ENCODE results near the gene PTPRM. TPM values are rescaled to one million over a fixed set of nuclear protein-coding genes. Genes with fewer than 3 reads are reported as not detected.

PTPRM gene
- total RNA-seq, 1 experiment from 2014 or later = 6.2 TPM

DNA sequence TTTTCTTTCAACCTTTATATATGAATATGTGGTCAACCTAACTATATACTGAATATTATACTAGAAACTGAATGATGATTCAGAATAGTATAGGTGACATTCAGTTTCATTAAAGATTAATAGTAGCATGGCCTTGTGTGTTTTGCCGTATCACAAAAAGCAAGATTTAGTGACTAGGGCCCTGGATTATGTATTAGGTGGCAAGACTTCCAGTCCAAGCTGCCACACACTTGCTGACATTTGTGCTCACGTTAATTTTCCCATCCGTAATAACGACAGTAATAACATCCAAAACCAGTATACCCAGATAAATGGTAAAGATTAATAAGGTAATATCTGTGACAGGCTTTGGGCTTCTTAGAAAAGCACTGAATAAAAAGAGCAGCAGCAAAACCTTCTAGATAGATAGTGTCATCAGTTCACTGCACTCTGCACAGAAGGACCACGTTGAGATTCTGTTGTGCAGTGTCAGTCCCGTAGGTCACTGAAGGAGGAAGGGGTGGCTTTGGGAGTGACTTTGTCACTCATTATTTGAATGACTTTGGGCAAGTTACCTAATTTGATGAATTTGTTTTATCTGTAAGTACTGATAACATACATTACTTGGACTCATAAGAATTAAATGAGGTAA lies 451.7 kb downstream of the PTPRM start:
- Histone ChIP-seq H3K4me2 (ENCODE audit: insufficient read depth, insufficient read length, low read length) (no peak overlapping the region), H3K27ac (ENCODE audit: insufficient read length, low read depth, low read length) (no peak overlapping the region), H2AK5ac (ENCODE audit: insufficient read length, low read length) (no peak overlapping the region), H2AFZ (ENCODE audit: low read length) (no peak overlapping the region), H3K4me1 (ENCODE audit: insufficient read depth, low read length) (no peaks in the 10 kb centered on the region; the same call in 1 of the 2 replicates), H2BK5ac (ENCODE audit: insufficient read length, low read length) (no peak overlapping the region), H4K5ac (ENCODE audit: insufficient read length, low read depth, low read length) (no peak overlapping the region), H3K9ac (ENCODE audit: extremely low read depth, insufficient read length, low read length) (no peak overlapping the region), H3K4ac (ENCODE audit: low read depth, low read length) (no peak overlapping the region), H2BK20ac (ENCODE audit: low read depth, low read length, poor library complexity, severe bottlenecking) (no peak overlapping the region), H3K9me3 (ENCODE audit: control insufficient read depth, low read depth, low read length) (no peaks in the 10 kb centered on the region), H2BK12ac (ENCODE audit: insufficient read length, low read depth, low read length) (no peak overlapping the region), H3K14ac (ENCODE audit: insufficient read depth, low read length) (no peak overlapping the region), H3T11ph (ENCODE audit: low read length) (no peak overlapping the region), H3K56ac (ENCODE audit: insufficient read length, low read depth, low read length) (no peak overlapping the region), H3K18ac (ENCODE audit: insufficient read length, low read depth, low read length) (no peak overlapping the region), H4K20me1 (ENCODE audit: control insufficient read depth, insufficient read depth, insufficient read length) (no peaks in the 10 kb centered on the region), H4K8ac (replicated peaks; ENCODE audit: insufficient read length, low read depth, low read length) (no peak overlapping the region), H4K91ac (ENCODE audit: insufficient read length, low read depth, low read length) (no peak overlapping the region), H3K23me2 (ENCODE audit: insufficient read length, low read depth, low read length, poor library complexity, severe bottlenecking) (no peaks in the 10 kb centered on the region), H3K27me3 (ENCODE audit: insufficient read depth, low read length) (no peaks in the 10 kb centered on the region), H3K23ac (ENCODE audit: insufficient read length, low read depth, low read length) (no peak overlapping the region), H3K79me1 (ENCODE audit: insufficient read depth, low read depth, low read length, poor library complexity, severe bottlenecking) (no peaks in the 10 kb centered on the region), H3K79me2 (ENCODE audit: insufficient read depth, low read length) (no peaks in the 10 kb centered on the region), H2BK120ac (ENCODE audit: low read depth, low read length, poor library complexity, severe bottlenecking) (no peak overlapping the region), H2BK15ac (ENCODE audit: low read depth, low read length) (no peak overlapping the region)
- Mint-ChIP-seq H3K4me1 (peaks cover 0 to 4% of the 10 kb centered on the region in 2 experiments; a peak in 1 of 4 replicates), H3K9me3 (no peaks in the 10 kb centered on the region), H3K4me3 (no peak overlapping the region), H3K27ac (no peak overlapping the region), H3K36me3 (ENCODE audit: insufficient read depth in 1 of 3, low read depth in 3 of 3) (no peaks in the 10 kb centered on the region), H3K27me3 (ENCODE audit: low read depth) (no peaks in the 10 kb centered on the region)
- WGBS (ENCODE audit: extremely low coverage, insufficient read length, low lambda C conversion rate) = no CpG with 5 or more reads among the region's 6 CpGs
- TF ChIP-seq, protein P1, sequence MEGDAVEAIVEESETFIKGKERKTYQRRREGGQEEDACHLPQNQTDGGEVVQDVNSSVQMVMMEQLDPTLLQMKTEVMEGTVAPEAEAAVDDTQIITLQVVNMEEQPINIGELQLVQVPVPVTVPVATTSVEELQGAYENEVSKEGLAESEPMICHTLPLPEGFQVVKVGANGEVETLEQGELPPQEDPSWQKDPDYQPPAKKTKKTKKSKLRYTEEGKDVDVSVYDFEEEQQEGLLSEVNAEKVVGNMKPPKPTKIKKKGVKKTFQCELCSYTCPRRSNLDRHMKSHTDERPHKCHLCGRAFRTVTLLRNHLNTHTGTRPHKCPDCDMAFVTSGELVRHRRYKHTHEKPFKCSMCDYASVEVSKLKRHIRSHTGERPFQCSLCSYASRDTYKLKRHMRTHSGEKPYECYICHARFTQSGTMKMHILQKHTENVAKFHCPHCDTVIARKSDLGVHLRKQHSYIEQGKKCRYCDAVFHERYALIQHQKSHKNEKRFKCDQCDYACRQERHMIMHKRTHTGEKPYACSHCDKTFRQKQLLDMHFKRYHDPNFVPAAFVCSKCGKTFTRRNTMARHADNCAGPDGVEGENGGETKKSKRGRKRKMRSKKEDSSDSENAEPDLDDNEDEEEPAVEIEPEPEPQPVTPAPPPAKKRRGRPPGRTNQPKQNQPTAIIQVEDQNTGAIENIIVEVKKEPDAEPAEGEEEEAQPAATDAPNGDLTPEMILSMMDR (conservative IDR thresholded peaks at IDR 0.05) = no peak
- DNase-seq = no peak
